Activated T-helper 17 cell treated with anti-CD3 and anti-CD28 coated beads, Interleukin-2, amount 50 U/mL, for 72 hours (primary cell): ENCODE results near the gene RACK1. TPM values are rescaled to one million over a fixed set of nuclear protein-coding genes. Genes with fewer than 3 reads are reported as not detected.

Experiments
- ATAC-seq: fragments of 150-1000 bp; cut with Tn5 transposase; replicated peaks from 2 replicates; pipeline ENCODE4 v1.10.0; 2021; ENCODE audit warnings: mild to moderate bottlenecking, moderate library complexity
- H3K27ac Mint-ChIP-seq: one replicate; pipeline ENCODE4 v1.8.0; 2022; ENCODE audit warnings: mixed read lengths
- H3K27me3 Mint-ChIP-seq: one replicate; pipeline ENCODE4 v1.8.0; 2022; ENCODE audit warnings: mixed read lengths
- H3K36me3 Mint-ChIP-seq: one replicate; pipeline ENCODE4 v1.8.0; 2022; ENCODE audit warnings: low read depth, mild to moderate bottlenecking, mixed read lengths
- H3K4me1 Mint-ChIP-seq: one replicate; pipeline ENCODE4 v1.8.0; 2022; ENCODE audit warnings: mixed read lengths
- H3K4me3 Mint-ChIP-seq: one replicate; pipeline ENCODE4 v1.8.0; 2022; ENCODE audit warnings: mild to moderate bottlenecking, mixed read lengths
- H3K9me3 Mint-ChIP-seq: one replicate; pipeline ENCODE4 v1.8.0; 2022; ENCODE audit warnings: mixed read lengths
- total RNA-seq, 2 donors: library from RNA; stranded (reverse); gene quantifications; one replicate each; pipeline ENCODE4 v1.2.3, GENCODE V29; 2022

Gene RACK1
- total RNA-seq, 2 donors from 2014 or later, result 2,150 to 2,706 TPM

DNA sequence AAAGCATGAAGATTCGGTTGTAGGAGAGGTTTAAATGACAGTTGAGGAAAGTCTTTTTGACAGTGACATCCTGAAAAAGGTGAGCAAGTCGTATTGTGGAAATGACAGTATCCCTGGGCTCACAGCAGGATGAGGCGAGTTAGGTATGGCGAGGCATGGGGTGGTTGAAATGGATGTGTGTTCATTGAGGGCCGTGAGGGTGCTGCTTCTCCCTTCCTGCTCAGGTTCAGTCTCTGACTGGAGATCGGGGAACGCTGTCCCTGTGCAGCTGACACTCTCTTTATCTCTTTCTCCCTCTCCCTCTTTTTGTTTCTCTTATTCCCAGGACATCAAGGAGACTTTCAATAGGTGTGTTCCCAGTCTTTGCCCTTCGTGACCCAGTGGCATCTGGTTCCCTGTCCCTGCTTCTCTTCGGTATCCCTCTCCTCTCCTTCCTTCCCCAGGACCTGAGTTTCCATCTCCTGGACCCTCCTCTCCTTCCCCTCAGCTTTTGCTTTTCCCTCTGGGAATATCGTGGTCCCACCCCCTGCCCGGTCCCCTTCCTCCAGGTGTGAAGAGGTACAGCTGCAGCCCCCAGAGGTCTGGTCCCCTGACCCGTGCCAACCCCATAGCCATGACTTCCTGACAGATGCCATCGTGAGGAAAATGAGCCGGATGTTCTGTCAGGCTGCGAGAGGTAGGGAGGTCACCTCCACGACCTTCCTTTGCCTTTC lies 10.5 kb downstream of the RACK1 start:
- peaks cover 88% of the 10 kb centered on the region for H3K36me3 Mint-ChIP-seq
- peak overlapping the region; percentile 28 for H3K27ac Mint-ChIP-seq
- H3K4me1 Mint-ChIP-seq, result peaks cover 15% of the 10 kb centered on the region
- no peak overlapping the region for H3K4me3 Mint-ChIP-seq
- H3K27me3 Mint-ChIP-seq, result no peaks in the 10 kb centered on the region
- no peaks in the 10 kb centered on the region for H3K9me3 Mint-ChIP-seq
- no peak for ATAC-seq

DNA sequence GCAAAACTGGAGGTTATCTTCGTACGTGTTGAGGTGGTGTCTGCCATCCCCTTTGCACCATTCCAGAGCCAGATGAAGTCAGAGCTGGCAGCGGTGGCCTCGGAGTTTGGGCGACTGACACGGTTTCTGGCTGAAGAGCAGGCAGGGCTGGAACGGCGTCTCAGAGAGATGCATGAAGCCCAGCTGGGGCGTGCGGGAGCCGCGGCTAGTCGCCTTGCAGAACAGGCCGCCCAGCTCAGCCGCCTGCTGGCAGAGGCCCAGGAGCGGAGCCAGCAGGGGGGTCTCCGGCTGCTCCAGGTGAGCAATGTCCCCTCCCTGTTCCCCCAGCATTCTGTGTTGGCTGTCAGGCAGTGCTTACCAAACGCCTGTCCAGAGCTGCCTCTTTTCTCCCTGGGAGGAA lies 11.1 kb downstream of the RACK1 start:
- Mint-ChIP-seq H3K27me3 (no peaks in the 10 kb centered on the region), H3K36me3 (peaks cover 82% of the 10 kb centered on the region), H3K4me1 (peaks cover 11% of the 10 kb centered on the region), H3K4me3 (no peak overlapping the region), H3K9me3 (no peaks in the 10 kb centered on the region), H3K27ac (peak overlapping the region; percentile 28)
- ATAC-seq, result no peak

DNA sequence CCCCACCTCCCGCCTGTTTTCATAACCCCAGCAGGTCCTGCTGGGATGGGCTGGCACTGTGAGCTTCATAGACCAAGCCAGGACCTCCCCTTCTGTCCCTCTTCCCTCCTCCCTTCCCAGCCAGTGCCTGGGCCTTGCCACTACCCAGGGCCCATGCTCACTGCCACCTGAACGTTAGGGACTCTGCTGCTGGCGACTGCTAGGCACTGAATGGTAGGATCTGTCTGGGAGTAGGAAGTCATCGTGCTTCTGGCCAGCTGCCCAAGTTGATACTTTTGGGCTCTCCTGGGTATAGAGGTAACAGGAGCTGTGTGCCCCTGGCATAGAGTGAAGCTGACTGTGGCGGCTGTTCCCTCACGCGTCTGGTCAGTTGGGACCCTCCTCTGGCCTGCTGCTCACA lies 12.3 kb downstream of the RACK1 start:
- Mint-ChIP-seq H3K9me3 (no peaks in the 10 kb centered on the region), H3K4me1 (peaks cover 11% of the 10 kb centered on the region), H3K4me3 (no peak overlapping the region), H3K27me3 (no peaks in the 10 kb centered on the region), H3K36me3 (peaks cover 80% of the 10 kb centered on the region), H3K27ac (peak overlapping the region; percentile 3)
- ATAC-seq, result no peak

DNA sequence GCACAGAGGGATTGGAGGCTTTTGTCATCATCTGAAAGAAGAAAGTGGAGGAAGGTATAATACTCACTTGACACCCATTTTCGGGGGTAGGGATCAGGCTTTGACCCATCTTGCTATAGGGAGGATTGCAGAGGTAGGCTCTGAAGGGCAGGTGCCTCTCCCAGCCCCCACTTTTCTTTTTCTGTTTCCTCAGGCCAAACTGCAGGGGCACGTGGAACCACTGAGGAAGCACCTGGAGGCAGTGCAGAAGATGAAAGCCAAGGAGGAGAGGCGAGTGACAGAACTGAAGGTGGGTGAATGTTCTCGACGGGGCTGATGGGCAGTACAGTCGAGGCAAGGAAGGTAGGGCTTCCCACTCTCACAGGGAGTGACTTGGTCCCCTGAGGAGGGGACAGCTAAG lies 13.2 kb downstream of the RACK1 start:
- H3K27me3 Mint-ChIP-seq, result no peaks in the 10 kb centered on the region
- no peak for ATAC-seq
- H3K27ac Mint-ChIP-seq, result no peak overlapping the region
- peaks cover 14% of the 10 kb centered on the region for H3K4me1 Mint-ChIP-seq
- H3K36me3 Mint-ChIP-seq, result peaks cover 71% of the 10 kb centered on the region
- no peaks in the 10 kb centered on the region for H3K9me3 Mint-ChIP-seq
- no peak overlapping the region for H3K4me3 Mint-ChIP-seq

DNA sequence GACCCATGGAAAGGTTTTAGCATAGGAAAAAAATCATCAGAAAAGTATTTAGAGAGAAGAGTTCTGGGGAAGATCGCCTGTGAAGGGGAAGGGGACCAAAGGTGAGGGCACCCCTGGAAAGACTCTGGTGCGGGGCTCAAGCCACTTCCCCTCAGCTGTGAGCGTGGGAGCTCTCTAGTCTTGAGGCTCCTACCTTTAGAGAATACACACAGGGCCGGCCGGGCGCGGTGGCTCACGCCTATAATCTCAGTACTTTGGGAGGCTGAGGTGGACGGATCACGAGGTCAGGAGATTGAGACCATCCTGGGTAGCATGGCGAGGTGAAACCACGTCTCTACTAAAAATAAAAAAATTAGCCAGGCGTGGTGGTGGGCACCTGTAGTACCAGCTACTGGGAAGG lies 13.7 kb downstream of the RACK1 start:
- no peak overlapping the region for H3K4me3 Mint-ChIP-seq
- H3K9me3 Mint-ChIP-seq, result no peaks in the 10 kb centered on the region
- peaks cover 65% of the 10 kb centered on the region for H3K36me3 Mint-ChIP-seq
- H3K27ac Mint-ChIP-seq, result peak overlapping the region; percentile 53
- H3K27me3 Mint-ChIP-seq, result no peaks in the 10 kb centered on the region
- ATAC-seq, result no peak
- peaks cover 16% of the 10 kb centered on the region for H3K4me1 Mint-ChIP-seq

DNA sequence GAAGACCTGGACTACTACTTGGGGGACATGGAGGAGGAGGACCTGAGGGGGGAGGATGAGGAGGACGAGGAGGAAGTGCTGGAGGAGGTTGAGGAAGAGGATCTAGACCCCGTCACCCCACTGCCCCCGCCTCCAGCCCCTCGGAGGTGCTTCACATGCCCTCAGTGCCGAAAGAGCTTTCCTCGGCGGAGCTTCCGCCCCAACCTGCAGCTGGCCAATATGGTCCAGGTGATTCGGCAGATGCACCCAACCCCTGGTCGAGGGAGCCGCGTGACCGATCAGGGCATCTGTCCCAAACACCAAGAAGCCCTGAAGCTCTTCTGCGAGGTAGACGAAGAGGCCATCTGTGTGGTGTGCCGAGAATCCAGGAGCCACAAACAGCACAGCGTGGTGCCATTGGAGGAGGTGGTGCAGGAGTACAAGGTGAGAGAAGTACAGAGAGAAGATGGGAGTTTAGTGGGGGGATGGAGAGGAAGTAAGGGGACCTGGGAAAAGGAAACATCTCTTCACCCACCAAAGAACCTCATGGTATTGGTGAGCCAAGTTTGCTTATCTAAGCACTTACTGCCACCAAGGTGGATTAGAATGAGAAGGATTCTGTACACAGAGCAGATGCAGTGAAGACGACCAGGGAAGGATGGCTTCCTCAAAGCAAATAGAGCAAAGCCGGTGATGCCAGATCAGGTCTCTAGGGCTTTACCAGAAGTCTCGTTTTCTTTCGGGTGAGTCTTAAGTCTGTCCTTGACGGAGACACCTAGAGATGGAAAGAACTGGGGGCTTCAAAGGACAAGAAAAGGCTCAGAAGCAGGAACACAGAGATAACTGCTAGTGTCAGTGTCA lies 19.1 kb downstream of the RACK1 start:
- Mint-ChIP-seq H3K9me3 (no peaks in the 10 kb centered on the region), H3K4me1 (peaks cover 41% of the 10 kb centered on the region), H3K36me3 (peaks cover 56% of the 10 kb centered on the region), H3K27ac (peak overlapping the region; percentile 100), H3K4me3 (peak overlapping the region; percentile 87), H3K27me3 (no peaks in the 10 kb centered on the region)
- ATAC-seq, result no peak

DNA sequence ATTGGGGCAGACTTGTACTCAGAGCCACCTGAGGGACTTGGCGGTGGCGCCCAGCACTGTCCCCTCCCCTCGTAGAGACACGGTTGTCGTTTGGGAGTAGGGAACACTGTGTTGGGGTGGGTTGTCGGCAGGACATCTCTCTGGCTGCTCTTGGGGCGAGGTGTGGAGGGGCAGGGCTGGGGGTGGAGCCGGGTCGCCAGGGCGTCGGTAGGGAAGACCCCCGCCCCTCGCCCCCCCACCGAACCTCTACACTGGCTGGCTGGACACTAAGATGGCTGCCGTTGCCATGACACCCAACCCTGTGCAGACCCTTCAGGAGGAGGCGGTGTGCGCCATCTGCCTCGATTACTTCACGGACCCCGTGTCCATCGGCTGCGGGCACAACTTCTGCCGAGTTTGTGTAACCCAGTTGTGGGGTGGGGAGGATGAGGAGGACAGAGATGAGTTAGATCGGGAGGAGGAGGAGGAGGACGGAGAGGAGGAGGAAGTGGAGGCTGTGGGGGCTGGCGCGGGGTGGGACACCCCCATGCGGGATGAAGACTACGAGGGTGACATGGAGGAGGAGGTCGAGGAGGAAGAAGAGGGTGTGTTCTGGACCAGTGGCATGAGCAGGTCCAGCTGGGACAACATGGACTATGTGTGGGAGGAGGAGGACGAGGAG lies 19.8 kb downstream of the RACK1 start:
- Mint-ChIP-seq H3K36me3 (peaks cover 49% of the 10 kb centered on the region), H3K4me3 (peak overlapping the region; percentile 87), H3K4me1 (peaks cover 38% of the 10 kb centered on the region), H3K27ac (peak overlapping the region; percentile 100), H3K27me3 (no peaks in the 10 kb centered on the region), H3K9me3 (no peaks in the 10 kb centered on the region)
- peak; percentile 1 for ATAC-seq

DNA sequence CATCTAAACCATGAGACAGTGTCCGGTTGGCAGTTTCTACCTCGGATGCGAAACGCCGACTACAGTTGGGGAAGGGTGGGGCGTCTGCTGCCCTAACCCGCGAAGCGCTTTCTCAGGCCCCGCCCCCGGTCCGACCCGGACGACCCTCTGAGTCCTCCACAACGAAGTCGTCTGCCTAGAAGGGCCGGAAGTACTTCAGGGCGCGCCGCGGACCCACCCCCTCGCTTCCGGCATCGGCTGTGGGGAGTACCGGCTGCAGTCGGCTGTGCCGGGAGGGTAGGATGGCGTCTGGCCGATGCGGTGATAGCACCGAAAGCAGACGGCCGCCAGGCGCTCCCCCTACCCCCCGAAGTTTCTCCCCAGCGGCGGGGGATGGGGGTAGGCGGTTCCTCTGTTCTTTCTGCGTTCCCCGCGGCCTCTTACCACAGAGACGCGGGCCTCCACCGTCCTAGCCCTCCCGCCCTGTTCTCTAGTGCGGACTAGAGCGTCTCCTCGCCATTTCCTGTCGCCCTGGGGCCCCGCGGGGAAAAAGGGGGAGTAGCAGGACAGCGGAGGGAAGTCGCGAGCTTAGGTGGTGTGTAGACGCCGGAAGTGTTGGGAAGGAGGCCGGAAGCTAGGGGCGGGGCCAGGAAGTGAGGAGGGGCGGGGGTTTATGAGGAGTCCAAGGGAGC lies 20.5 kb downstream of the RACK1 start, which contains the start of gene TRIM41:
Gene TRIM41, plus strand, starts transcription at position 224 of the 671 bp plus-strand sequence. CDS start 719 bp downstream, outside the sequence.
- Mint-ChIP-seq H3K4me3 (peak within 1 kb of the TSS; percentile 87), H3K36me3 (peaks cover 52% of the 10 kb centered on the region), H3K27ac (peak within 1 kb of the TSS; percentile 100), H3K4me1 (peaks cover 39% of the 10 kb centered on the region), H3K9me3 (no peaks in the 10 kb centered on the region), H3K27me3 (no peaks in the 10 kb centered on the region)
- peak; percentile 68 for ATAC-seq

DNA sequence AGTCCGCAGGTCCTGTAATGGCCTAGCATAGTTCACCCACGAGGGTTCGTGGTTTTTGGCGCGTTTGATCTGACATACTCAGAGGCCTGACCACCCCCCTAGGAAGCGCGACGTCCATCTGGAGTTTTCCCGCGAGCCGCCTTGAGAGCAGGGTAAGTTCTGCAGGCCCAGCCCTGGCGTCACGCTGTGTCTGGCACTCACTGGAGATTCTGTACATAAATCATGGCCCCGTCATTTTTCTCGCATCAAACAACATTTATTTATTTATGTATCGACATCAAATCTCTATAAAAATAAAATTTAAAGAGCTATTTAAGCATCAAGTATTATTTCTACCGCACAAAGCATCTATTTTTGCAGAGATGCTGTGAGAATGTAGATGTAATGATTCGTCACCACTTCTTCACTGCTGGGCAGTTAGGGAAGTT lies 21.1 kb downstream of the RACK1 start:
- peaks cover 44% of the 10 kb centered on the region for H3K4me1 Mint-ChIP-seq
- ATAC-seq, result no peak

DNA sequence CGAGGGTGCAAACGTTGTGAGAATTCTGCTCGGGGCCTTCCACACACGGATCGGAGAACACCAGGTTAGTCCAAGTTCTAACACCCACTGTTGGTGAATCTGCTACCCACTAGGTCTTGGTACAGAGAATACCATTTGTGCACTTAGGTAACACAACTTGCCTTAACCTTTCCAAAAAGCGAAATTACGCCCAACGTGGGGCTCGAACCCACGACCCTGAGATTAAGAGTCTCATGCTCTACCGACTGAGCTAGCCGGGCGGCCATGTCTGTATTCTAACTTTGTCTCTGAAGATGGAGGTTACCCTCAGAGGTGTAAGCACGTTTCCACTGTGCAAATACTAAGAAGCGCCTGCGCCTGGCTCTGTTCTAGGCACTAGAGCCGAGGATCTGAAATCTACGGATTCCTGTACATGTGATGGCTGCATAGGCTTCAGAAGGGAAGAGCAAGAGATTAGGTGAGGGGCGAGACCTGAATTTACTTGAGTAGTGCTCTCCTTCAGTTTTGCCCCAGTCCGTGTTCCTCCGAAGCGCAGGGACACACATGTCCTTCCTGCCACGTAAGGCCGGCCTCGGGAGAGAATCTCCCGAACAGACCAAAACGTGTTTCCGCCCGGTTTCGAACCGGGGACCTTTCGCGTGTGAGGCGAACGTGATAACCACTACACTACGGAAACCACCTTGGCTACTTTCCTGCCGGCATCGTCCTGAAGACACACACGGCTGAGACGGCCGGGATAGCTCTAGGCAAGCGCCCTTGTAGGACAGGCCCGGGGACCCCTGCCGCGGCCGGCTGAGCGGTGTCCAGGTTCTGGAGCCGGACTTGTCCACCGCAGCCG lies 21.7 kb downstream of the RACK1 start:
- peaks cover 55% of the 10 kb centered on the region for H3K36me3 Mint-ChIP-seq
- H3K27ac Mint-ChIP-seq, result peak overlapping the region; percentile 100
- no peaks in the 10 kb centered on the region for H3K27me3 Mint-ChIP-seq
- ATAC-seq, result peak; percentile 48
- H3K4me3 Mint-ChIP-seq, result peak overlapping the region; percentile 87
- no peaks in the 10 kb centered on the region for H3K9me3 Mint-ChIP-seq
- H3K4me1 Mint-ChIP-seq, result peaks cover 47% of the 10 kb centered on the region

More for the DNA sequence above, 21.1 kb downstream of the RACK1 start:
- Mint-ChIP-seq H3K9me3 (no peaks in the 10 kb centered on the region), H3K27ac (peak overlapping the region; percentile 100), H3K36me3 (peaks cover 58% of the 10 kb centered on the region), H3K4me3 (peak overlapping the region; percentile 87), H3K27me3 (no peaks in the 10 kb centered on the region)

DNA sequence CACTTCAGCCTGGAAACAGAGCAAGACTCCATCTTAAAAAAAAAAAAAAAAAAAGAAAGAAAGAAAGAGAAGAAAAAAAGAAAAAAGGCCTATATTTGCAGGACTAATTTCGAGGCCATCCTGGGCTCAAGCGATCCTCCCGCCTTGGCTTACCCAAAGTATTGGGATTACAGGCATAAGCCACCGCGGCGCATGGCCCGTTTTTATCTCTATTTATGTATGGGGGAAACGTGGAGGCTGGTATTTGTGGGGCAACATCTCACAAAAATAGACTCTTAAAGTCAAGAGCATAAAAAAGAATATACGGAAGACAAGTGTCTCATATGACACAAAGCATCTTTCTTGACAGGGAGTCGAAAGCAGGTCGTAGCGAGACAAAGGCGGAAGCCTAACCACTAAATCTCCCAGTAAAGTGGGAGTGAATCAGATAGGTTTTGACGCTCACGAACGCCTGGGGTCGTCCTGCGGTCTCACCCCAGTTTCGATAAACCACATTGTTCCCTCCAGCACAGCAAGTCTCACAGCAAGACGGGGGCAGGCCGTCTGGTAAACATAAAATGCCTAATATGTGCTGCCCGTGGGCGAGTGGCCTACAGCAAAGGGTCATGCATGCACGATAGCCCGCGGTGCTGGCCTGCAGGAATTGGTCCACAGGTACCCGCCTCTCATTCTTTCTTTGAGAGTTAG lies 22.5 kb downstream of the RACK1 start:
- Mint-ChIP-seq H3K27ac (peak overlapping the region; percentile 100), H3K9me3 (no peaks in the 10 kb centered on the region), H3K4me3 (peak overlapping the region; percentile 87), H3K27me3 (no peaks in the 10 kb centered on the region), H3K4me1 (peaks cover 50% of the 10 kb centered on the region), H3K36me3 (peaks cover 52% of the 10 kb centered on the region)
- ATAC-seq, result no peak

DNA sequence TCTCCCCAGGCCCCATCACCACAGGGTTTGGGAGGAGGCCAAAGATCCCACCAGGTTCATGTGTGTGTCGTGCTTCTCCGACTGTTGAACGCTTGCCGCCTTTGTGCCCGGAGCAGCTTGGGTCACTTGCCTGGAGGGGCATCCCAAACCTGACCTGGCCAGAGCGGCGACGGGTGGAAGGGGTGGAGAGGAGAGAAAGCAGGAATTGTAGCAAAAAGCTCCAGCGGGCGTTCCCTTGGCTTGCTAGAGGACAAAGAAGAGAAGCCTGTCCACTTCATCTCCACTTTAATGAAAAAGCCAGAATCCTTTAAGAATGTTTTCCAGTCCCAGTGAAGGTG lies 23.6 kb downstream of the RACK1 start:
- Mint-ChIP-seq H3K4me3 (peak overlapping the region; percentile 87), H3K27ac (peak overlapping the region; percentile 76), H3K27me3 (no peaks in the 10 kb centered on the region), H3K4me1 (peaks cover 47% of the 10 kb centered on the region), H3K9me3 (no peaks in the 10 kb centered on the region), H3K36me3 (peaks cover 52% of the 10 kb centered on the region)
- no peak for ATAC-seq
